ENCODE results near the gene RSRC1. TPM values are rescaled to one million over a fixed set of nuclear protein-coding genes. Genes with fewer than 3 reads are reported as not detected.
"Not testable (repeated sequence)": the region's sequence is repeated elsewhere in the genome, so short reads cannot be mapped to it uniquely, and the experiment has no call there.

The RSRC1 gene
- polyA plus RNA-seq, 1 donor, result 21.0 TPM

- no peak for DNase-seq (ENCODE audit: low read depth)
Observed at GRCh38 chr3:158101335-158102241, 8.3 kb upstream of the RSRC1 start.

- no peak for DNase-seq (ENCODE audit: low read depth)
Observed at GRCh38 chr3:158102242-158103080, 7.4 kb upstream of the RSRC1 start.

GRCh38 chr3:158103081-158103886 is 6.6 kb upstream of the RSRC1 start:
- DNase-seq (ENCODE audit: low read depth), result no peak

GRCh38 chr3:158103887-158104327 is 6.0 kb upstream of the RSRC1 start:
- DNase-seq (ENCODE audit: low read depth), result no peak

- no peak for DNase-seq (ENCODE audit: low read depth)
Observed at GRCh38 chr3:158104431-158104921, 5.4 kb upstream of the RSRC1 start.

- no peak for DNase-seq (ENCODE audit: low read depth)
Observed at GRCh38 chr3:158105119-158105709, 4.7 kb upstream of the RSRC1 start.

- DNase-seq (ENCODE audit: low read depth), result no peak
Observed at GRCh38 chr3:158105710-158106253, 4.1 kb upstream of the RSRC1 start.

GRCh38 chr3:158106766-158107471 is 3.0 kb upstream of the RSRC1 start:
- no peak for DNase-seq (ENCODE audit: low read depth)

- no peak for DNase-seq (ENCODE audit: low read depth)
Observed at GRCh38 chr3:158107605-158108444, 2.1 kb upstream of the RSRC1 start.

- no peak for DNase-seq (ENCODE audit: low read depth)
Observed at GRCh38 chr3:158108445-158108985, 1.4 kb upstream of the RSRC1 start.

GRCh38 chr3:158109295-158109803 is 540 bp upstream of the RSRC1 start:
- no peak for DNase-seq (ENCODE audit: low read depth)

GRCh38 chr3:158110658-158111018 is 749 bp downstream of the RSRC1 start:
- no peak for DNase-seq (ENCODE audit: low read depth)

GRCh38 chr3:158111861-158112260 is 2.0 kb downstream of the RSRC1 start:
- no peak for DNase-seq (ENCODE audit: low read depth)

- DNase-seq (ENCODE audit: low read depth), result not testable (repeated sequence)
Observed at GRCh38 chr3:158113595-158113994, 3.7 kb downstream of the RSRC1 start.

- no peak for DNase-seq (ENCODE audit: low read depth)
Observed at GRCh38 chr3:158120330-158120729, 10.4 kb downstream of the RSRC1 start.

- no peak for DNase-seq (ENCODE audit: low read depth)
Observed at GRCh38 chr3:158121295-158121694, 11.4 kb downstream of the RSRC1 start.

GRCh38 chr3:158122721-158123120 is 12.8 kb downstream of the RSRC1 start:
- DNase-seq (ENCODE audit: low read depth), result not testable (repeated sequence)
